HG02938 (cell line): Measurements from ENCODE around the gene DHRSX.
"Not testable (repeated sequence)": the region's sequence is repeated elsewhere in the genome, so short reads cannot be mapped to it uniquely, and the experiment has no call there.

Experiments used
- ATAC-seq: cut with Tn5 transposase; IDR thresholded peaks from one replicate; pipeline ENCODE4 v1.9.1; 2021; ENCODE audit warnings: mild to moderate bottlenecking, moderate library complexity; ENCODE audit not compliant: unreplicated experiment

DHRSX gene

DNA sequence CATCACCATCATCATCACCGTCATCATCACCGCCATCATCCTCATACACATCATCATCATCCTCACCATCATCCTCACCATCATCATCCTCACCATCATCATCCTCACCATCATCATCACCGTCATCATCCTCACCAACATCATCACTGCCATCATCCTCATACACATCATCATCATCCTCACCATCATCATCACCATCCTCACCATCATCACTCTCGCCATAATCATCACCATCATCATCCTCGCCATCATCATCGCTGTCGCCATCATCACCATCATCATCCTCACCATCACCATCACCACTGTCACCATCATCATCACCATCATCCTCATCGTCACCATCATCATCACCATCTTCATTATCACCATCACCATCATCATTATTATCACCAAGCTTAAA is 19.8 kb upstream of the DHRSX start:
- ATAC-seq = no peak

DNA sequence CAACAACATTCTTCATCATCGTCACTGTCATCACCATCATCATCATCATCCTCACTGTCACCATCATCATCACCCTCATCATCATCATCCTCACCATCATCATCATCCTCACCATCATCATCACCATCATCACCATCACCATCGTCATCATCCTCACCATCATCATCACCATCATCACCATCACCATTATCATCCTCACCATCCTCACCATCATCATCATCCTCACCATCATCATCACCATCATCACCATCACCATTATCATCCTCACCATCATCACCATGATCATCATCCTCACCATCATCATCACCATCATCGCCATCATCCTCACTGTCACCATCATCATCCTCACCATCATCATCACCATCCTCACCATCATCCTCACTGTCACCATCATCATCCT is 18.9 kb upstream of the DHRSX start:
- ATAC-seq = not testable (repeated sequence)

DNA sequence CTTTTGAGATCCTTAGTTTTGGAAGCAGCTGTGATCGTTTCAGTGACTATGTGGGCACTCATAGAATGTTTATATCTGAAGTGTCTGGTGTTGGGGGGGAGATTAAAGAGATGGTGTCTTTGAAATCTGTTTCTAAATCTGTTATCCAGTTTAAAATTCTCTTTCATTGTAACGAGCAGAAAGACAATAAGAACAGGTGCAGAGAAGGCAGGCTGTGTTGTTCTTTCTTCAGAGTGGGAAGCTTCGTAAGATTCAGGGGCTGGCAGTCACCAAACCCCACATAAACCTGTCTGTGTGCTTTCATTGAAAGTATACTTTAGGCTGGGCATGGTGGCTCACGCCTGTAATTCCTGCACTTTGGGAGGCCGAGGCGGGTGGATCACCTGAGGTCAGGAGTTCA is 16.3 kb upstream of the DHRSX start:
- ATAC-seq = peak; percentile 7

DNA sequence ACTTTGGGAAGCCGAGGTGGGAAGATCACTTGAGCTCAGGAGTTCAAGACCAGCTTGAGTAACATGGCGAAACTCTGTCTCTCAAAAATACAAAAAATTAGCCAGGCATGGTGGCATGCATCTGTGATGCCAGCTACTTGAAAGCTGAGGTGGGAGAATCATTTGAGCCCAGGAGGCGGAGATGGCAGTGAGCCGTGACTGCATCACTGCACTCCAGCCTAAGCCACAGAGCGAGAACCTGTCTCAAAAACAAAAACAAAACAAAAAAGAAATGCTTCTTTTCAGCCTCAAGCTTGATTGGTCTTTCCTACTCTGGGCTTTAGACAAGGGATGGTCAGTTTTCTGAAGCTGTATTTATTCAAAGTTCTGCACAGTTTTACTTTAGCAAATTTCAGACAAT is 15.8 kb upstream of the DHRSX start:
- peak; percentile 39 for ATAC-seq

DNA sequence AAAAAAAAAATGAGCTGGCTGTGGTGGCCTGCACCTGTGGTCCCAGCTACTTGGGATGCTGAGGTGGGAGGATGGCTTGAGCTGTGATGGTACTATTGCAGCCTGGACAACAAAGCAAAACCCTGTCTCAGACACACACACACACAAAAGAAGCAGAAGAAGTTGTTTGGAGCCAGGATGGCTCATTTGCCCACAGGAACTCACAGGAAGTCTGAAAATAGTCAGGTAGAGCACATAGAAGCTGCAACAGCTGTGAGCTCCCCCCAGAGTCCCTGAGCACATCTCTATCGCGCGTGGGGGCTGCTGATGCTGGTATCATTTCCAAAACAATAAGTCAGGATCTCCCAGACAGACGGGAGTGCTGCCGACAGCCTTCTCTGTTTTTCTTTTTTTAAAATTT is 13.4 kb upstream of the DHRSX start:
- ATAC-seq = no peak

DNA sequence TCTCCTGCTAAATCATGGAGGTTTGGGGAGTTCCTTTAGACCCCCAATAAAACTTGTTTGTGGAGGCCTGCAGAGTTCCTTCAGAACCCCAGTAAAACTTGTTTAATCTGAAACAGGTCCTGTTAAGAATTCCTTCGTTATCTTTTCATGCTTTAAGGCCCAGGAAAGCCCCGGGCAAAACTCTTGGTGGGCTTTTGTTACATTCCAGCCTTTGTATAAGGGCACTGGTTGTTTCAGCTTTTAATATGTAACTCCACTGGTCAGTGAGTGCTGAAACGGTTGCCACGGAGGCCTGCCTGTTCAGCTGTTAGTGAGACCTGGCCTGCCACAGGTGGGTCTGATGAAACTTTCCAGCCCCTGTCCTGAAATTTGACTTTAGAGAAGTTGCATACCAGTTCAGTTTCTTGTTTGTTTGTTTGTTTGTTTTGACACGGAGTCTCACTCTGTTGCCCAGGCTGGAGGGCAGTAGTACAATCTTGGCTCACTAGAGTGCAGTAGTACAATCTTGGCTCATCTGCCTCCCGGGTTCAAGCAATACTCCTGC is 12.4 kb upstream of the DHRSX start:
- no peak for ATAC-seq

DNA sequence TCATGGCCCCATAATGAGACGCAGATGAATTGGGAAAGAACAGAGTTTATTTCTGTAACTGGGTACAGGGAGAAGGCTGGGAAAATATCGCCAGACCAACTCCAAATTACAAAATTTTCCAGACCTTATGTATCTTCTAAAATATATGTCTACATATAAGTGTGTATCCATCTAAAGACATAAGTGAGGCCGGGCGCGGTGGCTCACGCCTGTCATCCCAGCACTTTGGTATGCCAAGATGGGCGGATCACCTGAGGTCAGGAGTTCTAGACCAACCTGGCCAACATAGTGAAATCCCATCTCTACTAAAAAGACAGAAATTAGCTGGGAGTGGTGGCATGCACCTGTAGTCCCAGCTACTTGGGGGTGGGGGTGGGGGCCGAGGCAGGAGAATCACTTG is 11.7 kb upstream of the DHRSX start:
- no peak for ATAC-seq

DNA sequence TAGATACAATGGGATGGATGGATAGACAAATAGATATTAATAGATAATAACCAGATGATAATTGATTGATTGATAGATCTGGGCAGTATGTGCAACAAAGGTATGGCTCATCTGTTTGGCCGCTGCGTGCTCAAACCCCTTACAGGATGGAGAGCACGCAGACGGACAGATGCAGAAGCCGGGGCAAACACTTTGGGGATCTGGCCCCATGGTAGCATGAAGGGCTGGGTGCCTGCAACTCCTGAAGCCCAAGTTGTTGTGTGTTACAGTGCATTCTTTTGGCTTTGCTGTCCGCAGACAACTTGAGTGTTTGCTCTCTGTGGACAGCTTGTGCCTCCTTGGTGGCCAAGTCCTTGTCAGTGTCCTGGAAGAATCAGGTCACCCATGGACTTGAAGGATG is 10.6 kb upstream of the DHRSX start:
- ATAC-seq = no peak

DNA sequence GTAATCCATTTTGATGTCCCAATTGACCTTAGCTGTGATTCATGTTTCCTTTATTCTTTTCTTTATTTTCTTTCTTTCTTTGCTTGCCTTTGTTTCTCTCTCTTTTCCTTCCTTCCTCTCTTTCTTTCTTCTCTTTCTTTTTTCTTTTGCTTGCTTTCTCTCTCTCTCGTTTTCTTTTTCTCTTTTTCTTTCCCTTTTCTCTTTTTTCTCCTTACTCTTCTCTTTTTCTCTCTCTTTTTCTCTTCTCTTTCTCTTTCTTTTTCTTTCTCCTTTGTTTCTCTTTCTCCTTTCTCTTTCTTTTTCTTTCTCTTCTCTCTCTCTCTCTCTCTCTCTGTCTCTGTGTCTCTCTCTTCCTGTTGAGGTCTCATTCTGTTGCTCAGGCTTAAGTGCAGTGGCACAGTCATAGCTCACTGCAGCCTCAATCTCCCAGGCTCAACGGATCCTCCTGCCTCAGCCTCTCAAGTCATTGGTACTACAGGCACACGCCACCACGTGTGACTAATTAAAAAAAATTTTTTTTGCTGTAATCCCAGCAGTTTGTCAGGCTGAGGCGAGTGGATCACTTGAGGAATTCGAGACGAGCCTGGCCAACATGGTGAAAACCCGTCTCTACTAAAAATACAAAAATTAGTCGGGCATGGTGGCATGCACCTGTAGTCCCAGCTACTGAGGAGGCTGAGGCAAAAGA is 8.0 kb upstream of the DHRSX start:
- no peak for ATAC-seq

DNA sequence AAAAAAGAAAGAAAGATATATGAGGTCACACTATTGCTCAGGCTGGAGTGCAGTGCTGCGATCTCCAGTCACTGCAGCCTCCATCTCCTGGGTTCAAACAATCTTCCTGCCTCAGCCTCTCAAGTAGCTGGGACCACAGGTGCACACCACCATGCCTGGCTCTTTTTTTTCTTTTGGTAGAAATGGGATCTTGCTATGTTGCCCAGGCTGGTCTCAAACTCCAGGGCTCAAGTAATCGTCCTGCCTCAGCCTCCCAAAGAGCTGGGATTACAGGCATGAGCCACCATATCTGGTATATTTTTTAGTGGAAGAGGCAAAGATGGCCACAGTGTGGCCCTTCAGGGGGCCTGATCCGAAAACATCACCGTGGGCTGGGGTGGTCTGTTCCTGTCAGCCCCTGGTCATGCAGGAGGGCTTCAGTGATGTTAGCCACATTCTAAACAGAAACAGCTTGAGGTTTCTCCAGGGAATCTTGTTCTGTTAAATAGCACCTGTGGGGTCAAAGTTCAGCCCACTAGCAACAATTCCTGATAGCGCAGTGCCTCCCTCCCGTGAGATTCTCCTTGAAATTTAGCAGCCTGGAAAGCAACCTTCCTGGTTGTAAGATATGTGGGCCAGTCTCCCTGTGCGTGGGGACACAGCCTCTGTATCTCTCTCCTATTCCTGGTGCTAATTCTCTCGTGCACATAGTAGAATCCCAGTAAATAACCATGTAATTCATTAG is 7.3 kb upstream of the DHRSX start:
- ATAC-seq = no peak

DNA sequence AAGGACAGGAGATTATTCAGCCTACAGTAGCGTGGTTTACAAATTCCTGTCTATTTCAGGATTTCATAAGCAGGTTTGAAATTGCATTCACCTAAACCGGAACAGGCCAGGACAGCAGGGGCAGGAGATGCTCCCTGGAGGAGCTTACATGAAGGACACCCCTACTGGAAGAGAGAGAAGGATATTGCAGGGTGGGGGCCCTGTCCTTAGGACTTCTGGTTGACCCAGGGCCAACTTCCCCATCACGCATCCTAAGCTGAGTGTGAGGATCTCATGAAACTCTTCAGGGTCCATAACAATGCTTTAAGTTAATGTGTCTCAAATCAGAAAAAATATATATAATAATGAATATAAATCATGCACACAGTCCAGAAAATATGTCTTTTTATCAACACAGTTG is 6.4 kb upstream of the DHRSX start:
- ATAC-seq = no peak

DNA sequence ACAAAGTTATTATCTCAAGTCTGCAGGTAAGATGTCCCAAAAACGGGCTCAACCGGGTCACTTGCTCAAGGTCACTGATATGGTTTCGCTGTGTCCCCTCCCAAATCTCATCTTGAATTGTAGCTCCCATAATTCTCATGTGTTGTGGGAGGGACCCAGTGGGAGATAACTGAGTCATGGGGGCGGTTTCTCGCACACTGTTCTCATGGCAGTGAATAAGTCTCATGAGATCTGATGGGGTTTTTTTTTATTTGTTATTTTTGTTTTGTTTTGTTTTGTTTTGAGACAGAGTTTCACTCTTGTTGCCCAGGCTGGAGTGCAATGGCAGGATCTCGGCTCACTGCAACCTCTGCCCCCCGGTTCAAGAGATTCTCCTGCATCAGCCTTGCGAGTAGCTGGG is 4.6 kb upstream of the DHRSX start:
- ATAC-seq = not testable (repeated sequence)

DNA sequence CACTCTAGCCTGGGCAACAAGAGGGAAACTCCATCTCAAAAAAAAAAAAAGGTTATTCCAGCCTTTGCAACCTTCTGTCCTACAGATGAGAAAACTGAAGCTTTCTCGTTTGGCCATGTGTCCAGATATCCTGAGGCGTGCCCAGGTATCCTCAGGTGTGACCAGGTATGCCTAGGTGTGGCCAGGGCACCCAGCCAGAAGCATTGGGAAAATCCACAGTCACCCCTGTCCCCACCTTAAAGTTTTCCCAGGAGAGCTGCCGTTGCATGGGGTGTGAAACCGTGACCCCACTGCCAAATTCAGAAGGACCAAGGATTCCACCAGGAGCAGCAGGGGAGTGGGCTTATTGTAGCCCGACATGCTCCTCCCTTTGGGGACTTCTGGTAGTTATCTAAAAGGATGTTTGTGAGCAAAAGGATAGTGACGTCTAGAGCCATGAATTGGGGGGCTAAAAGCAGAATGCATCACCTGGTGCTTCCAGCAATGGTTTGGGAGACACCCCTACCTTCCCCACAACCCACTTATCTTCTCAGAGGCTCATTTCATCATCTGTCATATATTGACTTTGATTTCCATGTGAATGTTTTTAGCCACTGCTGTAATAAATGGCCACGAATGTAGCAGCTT is 4.0 kb upstream of the DHRSX start:
- no peak for ATAC-seq

DNA sequence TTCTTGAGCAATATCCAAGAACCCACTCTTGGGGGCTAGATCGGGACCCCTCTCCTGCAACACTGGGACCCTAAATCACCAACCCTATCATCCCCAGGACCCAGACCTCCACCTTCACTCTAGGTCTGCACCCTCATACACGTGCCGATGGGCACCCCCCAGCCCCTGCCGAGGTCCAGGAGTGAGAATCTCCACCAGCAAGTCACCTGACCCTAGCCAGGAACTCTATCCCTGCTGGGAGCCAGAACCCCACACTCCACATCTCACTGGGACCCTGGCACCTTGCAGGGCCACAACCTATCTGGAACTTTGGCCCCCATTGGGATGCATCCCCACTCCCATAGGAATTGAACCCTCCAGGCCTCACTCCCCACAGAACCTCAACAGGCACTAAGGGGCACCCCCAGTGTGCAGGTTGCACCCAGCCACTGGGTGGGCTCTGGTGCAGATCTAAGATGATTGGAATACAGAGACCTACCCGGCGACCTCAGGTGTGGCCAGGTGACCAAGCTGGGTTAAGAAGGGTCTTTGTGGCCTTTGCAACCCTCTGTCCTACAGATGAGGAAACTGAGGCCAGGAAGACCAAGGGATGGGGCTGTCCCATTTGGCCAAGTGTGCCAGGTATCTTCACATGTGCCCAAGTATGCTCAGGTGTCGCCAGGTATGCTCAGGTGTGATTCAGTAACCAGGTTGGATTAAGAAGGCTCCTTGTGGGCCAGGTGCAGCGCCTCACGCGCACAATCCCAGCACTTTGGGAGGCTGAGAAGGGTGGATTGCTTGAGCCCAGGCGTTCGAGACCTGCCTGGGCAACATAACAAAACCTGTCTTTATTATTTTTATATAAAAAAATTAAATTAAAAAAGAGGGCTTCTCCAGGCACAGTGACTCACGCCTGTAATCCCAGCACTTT is 3.1 kb upstream of the DHRSX start:
- no peak for ATAC-seq

DNA sequence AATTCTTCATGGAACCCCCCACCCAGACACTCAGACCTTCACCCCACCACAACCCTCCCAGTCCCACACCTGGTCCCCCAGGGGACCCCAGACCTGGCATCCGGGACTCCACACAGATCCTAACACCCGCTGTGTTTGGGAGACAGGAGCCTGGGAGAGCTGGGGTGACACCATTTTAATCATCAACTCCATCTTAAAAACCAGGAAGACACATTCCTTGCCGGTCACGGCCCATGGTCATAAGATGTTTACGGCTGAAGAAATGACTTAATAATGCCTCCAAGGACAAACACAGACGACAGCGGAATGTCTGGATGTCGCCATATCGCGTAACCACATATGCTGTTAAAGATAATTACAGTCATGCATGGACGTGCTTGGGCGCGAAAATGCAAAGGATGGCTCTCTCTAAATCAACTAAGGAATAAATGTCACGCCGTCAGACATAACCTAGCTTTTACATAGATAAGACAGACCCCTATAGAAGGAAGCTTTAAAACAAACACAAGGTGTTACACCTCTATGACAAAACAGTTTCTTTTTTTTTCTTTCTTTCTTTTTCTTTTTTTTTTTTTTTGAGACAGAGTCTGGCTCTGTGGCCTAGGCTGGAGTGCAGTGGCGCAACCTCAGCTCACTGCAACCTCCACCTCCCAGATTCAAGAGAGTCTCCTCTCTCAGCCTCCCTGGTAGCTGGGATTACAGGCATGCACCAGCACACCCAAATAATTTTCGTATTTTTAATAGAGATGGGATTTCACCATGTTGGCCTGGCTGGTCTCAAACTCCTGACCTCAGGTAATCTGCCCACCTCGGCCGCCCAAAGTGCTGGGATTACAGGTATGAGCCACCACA is 2.1 kb upstream of the DHRSX start:
- no peak for ATAC-seq

DNA sequence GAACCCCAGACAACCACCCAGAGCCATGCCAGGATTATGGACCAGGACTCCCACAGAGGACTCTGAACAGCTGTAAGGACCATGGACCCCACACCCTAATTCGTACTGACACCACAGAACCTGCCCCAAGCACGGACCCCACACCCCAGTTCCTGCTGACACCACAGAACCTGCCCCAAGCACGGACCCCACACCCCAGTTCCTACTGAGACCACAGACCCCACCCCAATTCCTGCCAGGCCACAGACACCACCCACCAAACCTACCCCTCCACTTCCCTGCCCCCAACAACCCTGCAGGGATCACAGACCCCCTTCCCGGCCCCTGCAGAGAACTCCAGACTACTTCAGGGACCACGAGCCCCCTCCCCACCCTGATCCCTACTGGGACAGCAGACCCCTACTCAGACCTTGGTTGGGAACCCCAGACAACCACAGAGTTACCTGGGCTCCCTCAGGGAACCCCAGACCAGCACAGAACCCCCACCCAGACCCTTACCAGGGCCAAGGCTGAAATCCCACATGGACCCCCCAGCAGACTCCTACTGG is 1.4 kb upstream of the DHRSX start:
- no peak for ATAC-seq

DNA sequence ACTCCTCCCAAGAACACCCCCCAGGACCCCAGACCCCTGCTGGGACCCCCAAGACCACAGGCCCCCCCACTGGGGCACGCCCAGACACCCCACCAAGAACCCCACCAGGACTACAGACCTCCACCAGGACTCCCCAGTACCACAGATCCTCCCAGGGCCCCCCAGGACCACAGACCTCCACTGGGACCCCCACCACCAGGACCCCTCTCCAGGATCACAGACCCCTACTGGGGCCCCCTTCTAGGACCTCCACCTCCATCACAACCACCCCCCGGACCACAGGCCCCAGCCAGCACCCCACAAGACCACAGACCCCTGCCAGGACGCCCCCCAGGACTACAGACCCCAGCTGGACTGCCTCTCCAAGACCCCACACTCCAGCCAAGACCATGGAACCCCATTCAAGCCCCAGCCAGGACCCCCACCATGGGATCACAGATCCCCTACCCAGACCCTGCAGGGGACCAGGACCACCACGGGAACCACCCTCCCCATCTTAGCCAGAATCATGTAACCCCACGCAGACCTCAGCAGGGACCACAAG is 855 bp upstream of the DHRSX start:
- ATAC-seq = no peak

DNA sequence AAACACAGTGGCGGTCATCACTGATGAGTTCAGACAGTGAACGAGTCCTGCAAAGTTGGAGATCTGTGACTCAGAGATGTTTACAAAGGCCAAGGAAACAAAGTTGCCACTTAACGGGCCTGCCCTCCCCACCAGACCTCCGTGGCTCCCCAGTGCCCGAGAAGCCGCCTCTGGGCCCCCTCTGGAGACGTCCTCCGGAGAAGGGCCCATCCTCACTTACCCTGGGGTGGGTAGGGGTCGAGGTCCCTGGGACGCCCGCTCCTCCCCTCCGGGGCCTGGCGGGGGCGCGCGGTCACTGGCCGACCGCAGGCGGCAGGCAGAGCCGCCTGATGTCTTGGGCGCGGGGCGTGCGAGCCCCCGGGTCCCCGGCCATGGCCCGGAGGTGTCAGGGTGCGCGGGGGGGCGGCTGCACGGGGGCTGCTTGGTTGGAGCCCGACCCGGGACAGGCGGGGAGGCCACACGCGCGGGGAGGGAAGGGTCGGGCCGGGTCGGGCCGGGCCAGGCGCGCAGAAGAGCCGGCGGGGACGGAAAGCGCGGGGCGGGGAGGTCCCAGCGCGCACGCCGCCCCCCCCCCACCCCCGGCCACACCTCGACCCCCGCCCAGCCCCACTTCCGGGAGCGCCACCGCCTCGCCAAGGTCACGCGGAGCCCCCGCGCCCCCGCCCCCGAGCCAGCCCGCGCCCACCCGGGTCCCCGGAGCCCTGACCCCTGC is 529 bp downstream of the DHRSX start:
- no peak for ATAC-seq

DNA sequence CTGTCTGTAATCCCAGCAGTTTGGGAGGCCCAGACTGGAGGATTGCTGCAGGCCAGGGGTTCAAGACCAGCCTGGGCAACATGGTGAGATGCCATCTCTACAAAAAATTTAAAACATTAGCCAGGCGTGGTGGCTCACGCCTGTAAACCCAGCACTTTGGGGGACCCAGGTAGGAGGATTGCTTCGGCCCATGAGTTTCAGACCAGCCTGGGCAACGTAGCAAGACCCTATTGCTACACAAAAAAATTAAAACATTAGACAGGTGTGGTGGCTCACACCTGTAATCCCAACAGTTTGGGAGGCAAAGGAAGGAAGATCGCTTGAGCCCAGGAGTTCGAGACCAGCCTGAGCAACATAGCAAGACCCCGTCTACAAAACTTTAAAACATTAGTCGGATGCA is 1.3 kb downstream of the DHRSX start:
- ATAC-seq = no peak
